Peyer's patch (tissue), 4 donors: ENCODE results near the gene MAP4K3.

ENCODE experiments used
- POLR2A ChIP-seq, 2 donors: fragments of 450-650 bp; IDR thresholded peaks; one replicate each; pipeline ENCODE4 v1.5.1; 2017; ENCODE audit warnings: antibody characterized with exemption in 2 of 2, mild to moderate bottlenecking in 2 of 2, moderate library complexity in 2 of 2
- TF ChIP-seq, protein P1 (sequence below), 6 experiments: fragments of 450-650 bp in 4 of 6; fragments of 200-600 bp in 2 of 6; sonication (generic) in 1 of 6; IDR thresholded peaks; one replicate each; pipeline ENCODE4 v1.5.1; 2017 to 2019; ENCODE audit warnings: antibody characterized with exemption in 6 of 6, mild to moderate bottlenecking in 3 of 6, moderate library complexity in 1 of 6

DNA sequence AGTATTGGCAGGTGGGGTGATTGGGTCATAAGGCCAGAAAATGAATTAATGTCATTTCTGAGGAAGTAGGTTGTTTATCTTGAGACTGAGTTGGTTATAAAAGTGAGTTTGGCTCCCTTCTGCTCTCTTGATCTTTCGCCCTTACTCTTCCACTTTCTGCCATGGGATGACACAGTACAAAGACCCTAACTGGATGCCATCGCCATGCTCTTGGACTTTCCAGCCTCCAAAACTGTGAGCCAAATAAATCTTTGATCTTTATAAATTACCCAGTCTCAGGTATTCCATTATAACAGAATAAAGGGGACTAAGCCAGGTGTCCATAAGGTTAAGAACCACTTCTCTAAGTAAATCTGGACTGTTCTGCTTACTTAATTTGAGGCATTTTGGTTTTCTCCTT, 44.4 kb downstream of the MAP4K3 start:
- TF ChIP-seq, protein P1, sequence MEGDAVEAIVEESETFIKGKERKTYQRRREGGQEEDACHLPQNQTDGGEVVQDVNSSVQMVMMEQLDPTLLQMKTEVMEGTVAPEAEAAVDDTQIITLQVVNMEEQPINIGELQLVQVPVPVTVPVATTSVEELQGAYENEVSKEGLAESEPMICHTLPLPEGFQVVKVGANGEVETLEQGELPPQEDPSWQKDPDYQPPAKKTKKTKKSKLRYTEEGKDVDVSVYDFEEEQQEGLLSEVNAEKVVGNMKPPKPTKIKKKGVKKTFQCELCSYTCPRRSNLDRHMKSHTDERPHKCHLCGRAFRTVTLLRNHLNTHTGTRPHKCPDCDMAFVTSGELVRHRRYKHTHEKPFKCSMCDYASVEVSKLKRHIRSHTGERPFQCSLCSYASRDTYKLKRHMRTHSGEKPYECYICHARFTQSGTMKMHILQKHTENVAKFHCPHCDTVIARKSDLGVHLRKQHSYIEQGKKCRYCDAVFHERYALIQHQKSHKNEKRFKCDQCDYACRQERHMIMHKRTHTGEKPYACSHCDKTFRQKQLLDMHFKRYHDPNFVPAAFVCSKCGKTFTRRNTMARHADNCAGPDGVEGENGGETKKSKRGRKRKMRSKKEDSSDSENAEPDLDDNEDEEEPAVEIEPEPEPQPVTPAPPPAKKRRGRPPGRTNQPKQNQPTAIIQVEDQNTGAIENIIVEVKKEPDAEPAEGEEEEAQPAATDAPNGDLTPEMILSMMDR (IDR thresholded peaks at IDR 0.05) = no peak
- TF ChIP-seq POLR2A (IDR thresholded peaks at IDR 0.05) = no peak
